Astrocyte of the cerebellum (primary cell): Measurements from ENCODE around the gene PSMB7.

Experiments
- DNase-seq: peaks from one replicate; pipeline ENCODE4 v3.0.0-alpha.2; 2011; ENCODE audit warnings: low read depth
- H3K4me3 ChIP-seq: 2 replicates; pipeline ENCODE4 v1.5.1; 2011; ENCODE audit warnings: mild to moderate bottlenecking, low read depth, low read length, moderate library complexity
- in situ Hi-C: cut with HindIII; loops from 2 replicates; pipeline ENCODE4 v1.10.0; 2017; ENCODE audit warnings: low sequenced_read_pairs
- TF ChIP-seq, protein P1 (sequence below): IDR thresholded peaks from 2 replicates; pipeline ENCODE4 v1.5.1; 2012; ENCODE audit warnings: low read length, low read depth, moderate library complexity, mild to moderate bottlenecking; ENCODE audit errors: missing control alignments

The PSMB7 gene

GRCh38 chr9:124345063-124345462, 70.2 kb downstream of the PSMB7 start:
- DNase-seq, result no peak
- TF ChIP-seq, protein P1, sequence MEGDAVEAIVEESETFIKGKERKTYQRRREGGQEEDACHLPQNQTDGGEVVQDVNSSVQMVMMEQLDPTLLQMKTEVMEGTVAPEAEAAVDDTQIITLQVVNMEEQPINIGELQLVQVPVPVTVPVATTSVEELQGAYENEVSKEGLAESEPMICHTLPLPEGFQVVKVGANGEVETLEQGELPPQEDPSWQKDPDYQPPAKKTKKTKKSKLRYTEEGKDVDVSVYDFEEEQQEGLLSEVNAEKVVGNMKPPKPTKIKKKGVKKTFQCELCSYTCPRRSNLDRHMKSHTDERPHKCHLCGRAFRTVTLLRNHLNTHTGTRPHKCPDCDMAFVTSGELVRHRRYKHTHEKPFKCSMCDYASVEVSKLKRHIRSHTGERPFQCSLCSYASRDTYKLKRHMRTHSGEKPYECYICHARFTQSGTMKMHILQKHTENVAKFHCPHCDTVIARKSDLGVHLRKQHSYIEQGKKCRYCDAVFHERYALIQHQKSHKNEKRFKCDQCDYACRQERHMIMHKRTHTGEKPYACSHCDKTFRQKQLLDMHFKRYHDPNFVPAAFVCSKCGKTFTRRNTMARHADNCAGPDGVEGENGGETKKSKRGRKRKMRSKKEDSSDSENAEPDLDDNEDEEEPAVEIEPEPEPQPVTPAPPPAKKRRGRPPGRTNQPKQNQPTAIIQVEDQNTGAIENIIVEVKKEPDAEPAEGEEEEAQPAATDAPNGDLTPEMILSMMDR, result no peak
- H3K4me3 ChIP-seq, result no peak overlapping the region
- in situ Hi-C loops, result no loop called here

- no peak overlapping the region for H3K4me3 ChIP-seq
- DNase-seq, result no peak
- TF ChIP-seq, protein P1, result no peak
- in situ Hi-C loops, result no loop called here
Measured at GRCh38 chr9:124344291-124345050, 70.8 kb downstream of the PSMB7 start.

DNA sequence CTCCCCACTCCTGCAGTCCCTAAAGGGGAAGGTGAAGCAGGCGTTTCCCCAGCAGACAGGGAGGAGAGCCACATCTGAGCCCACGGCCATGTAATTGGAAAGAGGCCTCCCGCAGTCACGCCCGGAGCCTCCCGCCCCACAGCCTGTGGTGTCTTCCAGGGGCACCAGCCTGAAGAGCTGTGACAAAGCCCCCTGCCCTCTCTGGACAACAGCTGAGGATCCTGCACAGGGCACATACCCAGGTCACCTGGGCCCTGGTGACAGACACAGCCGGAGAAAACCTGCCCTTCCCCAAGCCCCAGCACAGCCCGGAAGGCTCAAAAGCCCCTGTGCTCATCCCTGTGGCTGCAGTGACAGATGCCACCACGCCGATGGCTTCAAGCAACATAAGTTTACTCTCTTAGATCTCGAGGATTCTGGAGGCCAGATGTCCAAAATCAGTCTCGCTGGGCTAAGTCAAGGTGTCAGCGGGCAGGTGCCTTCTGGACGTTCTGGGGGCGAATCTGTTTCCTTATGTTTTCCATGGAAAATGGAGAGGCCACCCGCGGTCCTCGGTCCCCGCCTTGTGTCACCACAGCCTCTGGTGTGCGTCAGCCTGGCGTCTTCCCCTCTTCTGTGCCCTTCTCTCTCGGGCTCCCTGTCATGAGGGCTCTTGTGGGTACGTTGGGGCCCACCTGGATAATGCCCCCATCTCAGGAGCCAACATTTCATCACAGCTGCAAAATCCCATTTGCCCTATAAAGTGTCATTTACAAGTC, 71.5 kb downstream of the PSMB7 start:
- no peak overlapping the region for H3K4me3 ChIP-seq
- no peak for DNase-seq
- in situ Hi-C loops, result no loop called here

GRCh38 chr9:124342776-124343485, 72.3 kb downstream of the PSMB7 start:
- in situ Hi-C loops, result no loop called here
- TF ChIP-seq, protein P1, result no peak
- H3K4me3 ChIP-seq, result no peak overlapping the region
- peak; percentile 73 for DNase-seq

More for the DNA sequence above, 71.5 kb downstream of the PSMB7 start:
- TF ChIP-seq, protein P1, result no peak

DNA sequence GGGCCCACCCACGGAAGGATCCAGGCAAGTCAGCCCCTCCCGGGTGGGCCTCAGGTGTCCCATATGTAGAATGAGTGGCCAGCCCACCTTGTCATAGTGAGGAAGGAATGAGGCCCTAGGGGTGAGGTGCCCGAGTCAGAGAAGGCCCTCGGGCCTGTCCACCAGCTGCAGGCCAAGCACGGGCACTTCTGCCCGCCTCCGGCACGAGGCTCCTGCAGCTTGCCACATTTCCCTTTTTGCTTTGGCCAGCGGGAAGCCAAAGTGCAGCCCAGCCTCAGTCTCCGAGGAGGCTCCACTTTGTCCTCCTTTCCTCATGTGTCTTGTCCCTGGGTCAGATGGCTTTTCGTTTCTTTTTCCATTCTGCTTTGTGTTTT, 72.9 kb downstream of the PSMB7 start:
- TF ChIP-seq, protein P1, result no peak
- no peak overlapping the region for H3K4me3 ChIP-seq
- no peak for DNase-seq
- in situ Hi-C loops, result no loop called here

DNA sequence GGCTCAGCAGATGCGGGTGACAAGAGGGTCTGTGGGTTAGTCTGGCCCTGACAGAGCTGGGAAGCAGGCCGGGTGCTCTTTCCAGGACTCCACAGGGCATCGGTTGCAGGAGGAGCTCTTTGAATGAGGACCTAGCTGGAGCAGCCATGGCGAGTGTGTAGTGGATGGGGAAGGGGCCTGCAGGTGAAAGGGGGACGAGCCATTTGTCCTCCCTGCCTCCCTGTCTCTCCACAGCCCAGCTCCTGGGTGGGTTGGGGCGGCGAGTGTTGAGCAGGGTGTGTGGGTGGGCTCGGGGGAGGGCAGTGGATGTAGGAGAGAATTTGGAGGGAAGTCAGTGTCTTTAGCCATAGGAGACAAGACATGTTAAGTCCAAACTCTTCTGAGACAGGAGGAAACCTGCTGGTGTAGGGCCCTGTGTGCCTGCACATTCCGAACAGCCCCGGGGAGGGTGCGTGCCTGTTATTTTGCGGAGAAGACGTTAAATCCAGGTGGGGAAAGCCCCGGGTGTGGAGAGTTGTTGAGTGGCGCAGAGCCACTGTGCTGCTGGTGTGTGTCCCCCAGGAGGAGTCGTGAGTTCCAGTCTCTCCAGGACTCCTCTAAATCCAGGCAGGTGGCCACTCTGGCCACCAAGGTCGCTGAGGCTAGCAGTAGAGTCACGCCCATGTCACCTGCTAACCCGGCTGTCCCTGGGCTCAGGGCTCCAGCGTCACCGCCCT, 73.6 kb downstream of the PSMB7 start:
- in situ Hi-C loops, result no loop called here
- H3K4me3 ChIP-seq, result no peak overlapping the region
- TF ChIP-seq, protein P1, result no peak
- no peak for DNase-seq
